Glomerular endothelial cell (primary cell): Measurements from ENCODE around the gene LY6G5C. TPM values are rescaled to one million over a fixed set of nuclear protein-coding genes. Genes with fewer than 3 reads are reported as not detected.

Experiments used
- DNase-seq: peaks from one replicate; pipeline ENCODE4 v3.0.0-alpha.2; 2011; ENCODE audit warnings: low read depth, low spot score; ENCODE audit errors: extremely low read depth
- total RNA-seq: library from RNA; depleted of rRNA; stranded (reverse); fragments of >200 nt; gene quantifications from 2 replicates; pipeline ENCODE4 v1.2.3, GENCODE V29; 2015

The LY6G5C gene
- total RNA-seq, 1 donor from 2014 or later = 4.1 TPM

GRCh38 chr6:31642798-31643570, 37.9 kb downstream of the LY6G5C start:
- DNase-seq = no peak

GRCh38 chr6:31641370-31641769, 39.5 kb downstream of the LY6G5C start:
- no peak for DNase-seq

GRCh38 chr6:31640612-31641011, 40.3 kb downstream of the LY6G5C start:
- no peak for DNase-seq

- no peak for DNase-seq
Observed at GRCh38 chr6:31639449-31639861, 41.4 kb downstream of the LY6G5C start.

- DNase-seq = no peak
Observed at GRCh38 chr6:31639043-31639442, 41.8 kb downstream of the LY6G5C start.

- DNase-seq = no peak
Observed at GRCh38 chr6:31636698-31637596, 43.9 kb downstream of the LY6G5C start.

- DNase-seq = no peak
Observed at GRCh38 chr6:31634969-31635575, 45.8 kb downstream of the LY6G5C start.

- DNase-seq = no peak
Observed at GRCh38 chr6:31634131-31634530, 46.7 kb downstream of the LY6G5C start.

- no peak for DNase-seq
Observed at GRCh38 chr6:31633447-31633846, 47.4 kb downstream of the LY6G5C start.

GRCh38 chr6:31632279-31632946, 48.5 kb downstream of the LY6G5C start:
- no peak for DNase-seq

- DNase-seq = no peak
Observed at GRCh38 chr6:31631681-31632278, 49.1 kb downstream of the LY6G5C start.

- no peak for DNase-seq
Observed at GRCh38 chr6:31631209-31631608, 49.7 kb downstream of the LY6G5C start.

GRCh38 chr6:31630177-31630934, 50.5 kb downstream of the LY6G5C start:
- no peak for DNase-seq

- DNase-seq = no peak
Observed at GRCh38 chr6:31629014-31629413, 51.9 kb downstream of the LY6G5C start.

- DNase-seq = no peak
Observed at GRCh38 chr6:31627690-31628287, 53.1 kb downstream of the LY6G5C start.

GRCh38 chr6:31626952-31627351, 53.9 kb downstream of the LY6G5C start:
- DNase-seq = no peak
